Hepatocyte (in vitro differentiated cells): Measurements from ENCODE around the gene MAPK1.

Experiments
- CTCF ChIP-seq: fragments of 200-600 bp; sonication (generic); IDR thresholded peaks from 2 replicates; pipeline ENCODE4 v1.5.1; 2016; ENCODE audit warnings: antibody characterized with exemption, mild to moderate bottlenecking; ENCODE audit not compliant: poor library complexity
- EZH2 ChIP-seq: fragments of 200-600 bp; sonication (generic); IDR thresholded peaks from 2 replicates; pipeline ENCODE4 v1.6.1; 2016; ENCODE audit warnings: antibody characterized with exemption, mild to moderate bottlenecking, borderline replicate concordance
- EZH2phosphoT487 ChIP-seq: fragments of 200-600 bp; sonication (generic); IDR thresholded peaks from one replicate; pipeline ENCODE4 v1.6.1; 2018; ENCODE audit warnings: antibody characterized with exemption, mild to moderate bottlenecking, low read depth, moderate library complexity; ENCODE audit not compliant: unreplicated experiment, severe bottlenecking

GRCh38 chr22:21857481-21857914 lies 9.9 kb downstream of the MAPK1 start:
- no peak for TF ChIP-seq CTCF
- no peak for TF ChIP-seq EZH2
- TF ChIP-seq EZH2phosphoT487, result no peak
